HG02763 (cell line): Measurements from ENCODE around the gene CHRNA7.

Experiments used
- ATAC-seq: cut with Tn5 transposase; IDR thresholded peaks from one replicate; pipeline ENCODE4 v1.9.1; 2021; ENCODE audit warnings: mild to moderate bottlenecking, moderate library complexity; ENCODE audit not compliant: unreplicated experiment

Gene CHRNA7

GRCh38 chr15:32029862-32030781 lies at the start of gene CHRNA7:
Gene CHRNA7, plus strand, starts transcription at chr15:32030515. Its CDS starts 80 bp downstream, at chr15:32030595.
- no peak for ATAC-seq

- no peak for ATAC-seq
Measured at GRCh38 chr15:31985607-31986006, 44.7 kb upstream of the CHRNA7 start.

GRCh38 chr15:31993062-31993461 lies 37.3 kb upstream of the CHRNA7 start:
- ATAC-seq, result no peak

GRCh38 chr15:31997711-31998110 lies 32.6 kb upstream of the CHRNA7 start:
- ATAC-seq, result no peak

- ATAC-seq, result no peak
Measured at GRCh38 chr15:32003558-32003957, 26.8 kb upstream of the CHRNA7 start.

- no peak for ATAC-seq
Measured at GRCh38 chr15:32004249-32004648, 26.1 kb upstream of the CHRNA7 start.

GRCh38 chr15:32007355-32007960 lies 22.9 kb upstream of the CHRNA7 start:
- ATAC-seq, result no peak

GRCh38 chr15:32014953-32015352 lies 15.4 kb upstream of the CHRNA7 start:
- no peak for ATAC-seq

GRCh38 chr15:32020156-32020555 lies 10.2 kb upstream of the CHRNA7 start:
- ATAC-seq, result no peak

GRCh38 chr15:32028921-32029320 lies 1.4 kb upstream of the CHRNA7 start:
- no peak for ATAC-seq

- no peak for ATAC-seq
Measured at GRCh38 chr15:32029409-32029861, 880 bp upstream of the CHRNA7 start.

- ATAC-seq, result no peak
Measured at GRCh38 chr15:32030795-32031194, 480 bp downstream of the CHRNA7 start.

- no peak for ATAC-seq
Measured at GRCh38 chr15:32033186-32033890, 3.0 kb downstream of the CHRNA7 start.

- no peak for ATAC-seq
Measured at GRCh38 chr15:32034106-32034505, 3.8 kb downstream of the CHRNA7 start.

- no peak for ATAC-seq
Measured at GRCh38 chr15:32035285-32035684, 5.0 kb downstream of the CHRNA7 start.

- ATAC-seq, result no peak
Measured at GRCh38 chr15:32036971-32037370, 6.7 kb downstream of the CHRNA7 start.

GRCh38 chr15:32041294-32041693 lies 11.0 kb downstream of the CHRNA7 start:
- ATAC-seq, result no peak

- no peak for ATAC-seq
Measured at GRCh38 chr15:32042269-32042972, 12.1 kb downstream of the CHRNA7 start.

- no peak for ATAC-seq
Measured at GRCh38 chr15:32053719-32054118, 23.4 kb downstream of the CHRNA7 start.

- no peak for ATAC-seq
Measured at GRCh38 chr15:32057876-32058425, 27.6 kb downstream of the CHRNA7 start.

GRCh38 chr15:32060706-32061105 lies 30.4 kb downstream of the CHRNA7 start:
- no peak for ATAC-seq
